Measurements from ENCODE around the gene CNNM4.

Gene CNNM4

GRCh38 chr2:96837575-96837974, 76.9 kb downstream of the CNNM4 start:
- DNase-seq: no peak

GRCh38 chr2:96838345-96839292, 77.9 kb downstream of the CNNM4 start:
- no peak for DNase-seq

- peak; percentile 56 for DNase-seq
Measured at GRCh38 chr2:96839293-96839874, 78.7 kb downstream of the CNNM4 start.

- no peak for DNase-seq
Measured at GRCh38 chr2:96839875-96840850, 79.5 kb downstream of the CNNM4 start.

GRCh38 chr2:96841701-96842495, 81.2 kb downstream of the CNNM4 start:
- DNase-seq: no peak

GRCh38 chr2:96842600-96842999, 81.9 kb downstream of the CNNM4 start:
- no peak for DNase-seq

GRCh38 chr2:96843538-96844268, 83.0 kb downstream of the CNNM4 start, which contains the start of gene ANKRD23:
TSS of gene ANKRD23 (minus strand) at chr2:96844021. CDS start at chr2:96843992, 29 bp downstream.
- DNase-seq: no peak

GRCh38 chr2:96844405-96844808, 83.7 kb downstream of the CNNM4 start:
- DNase-seq: no peak

GRCh38 chr2:96846825-96847224, 86.1 kb downstream of the CNNM4 start:
- no peak for DNase-seq

- DNase-seq: no peak
Measured at GRCh38 chr2:96847586-96847985, 86.9 kb downstream of the CNNM4 start.

GRCh38 chr2:96848264-96848663, 87.6 kb downstream of the CNNM4 start:
- DNase-seq: no peak

GRCh38 chr2:96852667-96853066, 92.0 kb downstream of the CNNM4 start:
- DNase-seq: no peak

GRCh38 chr2:96853321-96853720, 92.6 kb downstream of the CNNM4 start:
- no peak for DNase-seq

- DNase-seq: no peak
Measured at GRCh38 chr2:96856776-96857666, 96.3 kb downstream of the CNNM4 start.

GRCh38 chr2:96857667-96858372, 97.1 kb downstream of the CNNM4 start, which contains the start of gene ANKRD39:
TSS of gene ANKRD39 (minus strand) at chr2:96858016. CDS start at chr2:96857987, 29 bp downstream.
- peak; percentile 95 for DNase-seq

- no peak for DNase-seq
Measured at GRCh38 chr2:96859099-96859649, 98.5 kb downstream of the CNNM4 start.

GRCh38 chr2:96859681-96860064, 99.0 kb downstream of the CNNM4 start:
- no peak for DNase-seq

GRCh38 chr2:96860065-96861029, 99.6 kb downstream of the CNNM4 start:
- DNase-seq: no peak
